Esophagus muscularis mucosa (tissue), 4 donors: ENCODE results near the gene MAGI1. TPM values are rescaled to one million over a fixed set of nuclear protein-coding genes. Genes with fewer than 3 reads are reported as not detected.

Experiments used
- DNase-seq: peaks from one replicate; pipeline ENCODE4 v3.0.0-alpha.2; 2017; ENCODE audit errors: extremely low spot score
- H3K27ac ChIP-seq, 4 donors: fragments of 200-600 bp; sonication (generic); replicated peaks in 1 of 4; 1 replicate in 3 of 4; 2 replicates in 1 of 4; pipeline ENCODE4 v1.5.1; 2016 to 2019; ENCODE audit warnings: mild to moderate bottlenecking in 1 of 4
- H3K27me3 ChIP-seq, 4 donors: fragments of 200-600 bp; sonication (generic); one replicate each; pipeline versions ENCODE4 v1.5.1 to v1.6.0; 2016 to 2019
- H3K36me3 ChIP-seq, 4 donors: fragments of 200-600 bp; sonication (generic); one replicate each; pipeline ENCODE4 v1.5.1; 2016 to 2019
- H3K4me1 ChIP-seq, 4 donors: fragments of 200-600 bp; sonication (generic); one replicate each; pipeline ENCODE4 v1.5.1; 2016 to 2019
- H3K4me3 ChIP-seq, 4 donors: fragments of 200-600 bp; sonication (generic); 1 replicate in 2 of 4; 2 replicates in 2 of 4; pipeline ENCODE4 v1.5.1; 2016 to 2019; ENCODE audit warnings: mild to moderate bottlenecking in 4 of 4, moderate library complexity in 1 of 4
- H3K9me3 ChIP-seq, 4 donors: fragments of 200-600 bp; sonication (generic); 1 replicate in 3 of 4; 2 replicates in 1 of 4; pipeline ENCODE4 v1.5.1; 2016 to 2019
- CTCF ChIP-seq, 3 experiments: fragments of 200-600 bp in 2 of 3; fragments of 450-650 bp in 1 of 3; sonication (generic) in 2 of 3; IDR thresholded peaks; one replicate each; pipeline ENCODE4 v1.5.1; 2017 to 2019; ENCODE audit warnings: antibody characterized with exemption in 3 of 3, mild to moderate bottlenecking in 2 of 3, moderate library complexity in 1 of 3
- EP300 ChIP-seq: sonication (generic); formaldehyde crosslinking; IDR thresholded peaks from one replicate; pipeline ENCODE4 v1.6.1; 2017; ENCODE audit warnings: antibody characterized with exemption
- POLR2A ChIP-seq: fragments of 450-650 bp; IDR thresholded peaks from one replicate; pipeline ENCODE4 v1.6.1; 2017; ENCODE audit warnings: antibody characterized with exemption, moderate library complexity, mild to moderate bottlenecking, low read depth
- POLR2AphosphoS5 ChIP-seq, 2 donors: sonication (generic); formaldehyde crosslinking; IDR thresholded peaks; one replicate each; pipeline ENCODE4 v1.6.1; 2017; ENCODE audit warnings: antibody characterized with exemption in 2 of 2
- WGBS: methylation state at CpG from one replicate; pipeline ENCODE4 v1.1.5; 2018; 5-methylcytosine and 5-hydroxymethylcytosine counted together
- intact Hi-C: fragments of 100-400 bp; cut with DNase I; formaldehyde crosslinking; loops from one replicate; pipeline ENCODE4 v1.15.1; 2023
- total RNA-seq, 4 donors: library from RNA; depleted of rRNA; stranded (reverse); fragments of >200 nt; gene quantifications; one replicate each; pipeline versions ENCODE4 v1.1.0 to v1.2.1, GENCODE V29; 2016

Gene MAGI1
- total RNA-seq, 4 donors from 2014 or later, result 17.1 to 35.1 (median 25.2) TPM

GRCh38 chr3:65436580-65436979 lies 602.1 kb downstream of the MAGI1 start:
- Histone ChIP-seq H3K4me1 (peaks cover 0 to 6% (median 4%) of the 10 kb centered on the region in 4 donors), H3K27me3 (no peaks in the 10 kb centered on the region), H3K36me3 (peaks cover 0 to 21% (median 9%) of the 10 kb centered on the region in 4 donors), H3K9me3 (no peaks in the 10 kb centered on the region), H3K27ac (no peak overlapping the region), H3K4me3 (no peak overlapping the region)
- WGBS, result 50% methylated on average over 1 of the region's 1 CpG
- no peak for DNase-seq
- TF ChIP-seq POLR2A (no peak), CTCF (IDR thresholded peaks at IDR 0.05) (peak in 1 of 3 experiments; percentile 32)
- intact Hi-C loops, result loop anchor here (10.0 kb wide), 1 partner anchor 238 kb away; no protein-coding TSS in a partner anchor

GRCh38 chr3:65433480-65433879 lies 605.2 kb downstream of the MAGI1 start:
- WGBS, result 83% methylated on average over 5 of the region's 5 CpGs
- H3K36me3 ChIP-seq, result peaks cover 0 to 40% (median 30%) of the 10 kb centered on the region in 4 donors
- DNase-seq, result no peak
- H3K4me3 ChIP-seq, result no peak overlapping the region
- no peak for TF ChIP-seq EP300
- no peak for TF ChIP-seq POLR2A
- no peak for TF ChIP-seq CTCF (IDR thresholded peaks at IDR 0.05)
- no peak for TF ChIP-seq POLR2AphosphoS5 (IDR thresholded peaks at IDR 0.05)
- H3K27ac ChIP-seq, result no peak overlapping the region
- intact Hi-C loops, result loop anchor here (10.0 kb wide), 1 partner anchor 241 kb away; no protein-coding TSS in a partner anchor
- H3K9me3 ChIP-seq, result no peaks in the 10 kb centered on the region
- H3K4me1 ChIP-seq, result no peaks in the 10 kb centered on the region
- no peaks in the 10 kb centered on the region for H3K27me3 ChIP-seq

- DNase-seq, result no peak
- no peak overlapping the region for H3K27ac ChIP-seq
- no peak for TF ChIP-seq CTCF (IDR thresholded peaks at IDR 0.05)
- no peak for TF ChIP-seq POLR2A
- no peak for TF ChIP-seq POLR2AphosphoS5 (IDR thresholded peaks at IDR 0.05)
- TF ChIP-seq EP300, result no peak
- intact Hi-C loops, result loop anchor here (10.0 kb wide), 1 partner anchor 242 kb away; no protein-coding TSS in a partner anchor
- no peaks in the 10 kb centered on the region for H3K4me1 ChIP-seq
- H3K4me3 ChIP-seq, result no peak overlapping the region
- no peaks in the 10 kb centered on the region for H3K27me3 ChIP-seq
- no peaks in the 10 kb centered on the region for H3K9me3 ChIP-seq
- 79% methylated on average over 6 of the region's 6 CpGs for WGBS
- H3K36me3 ChIP-seq, result peaks cover 0 to 39% (median 27%) of the 10 kb centered on the region in 4 donors
Measured at GRCh38 chr3:65432388-65433003, 606.2 kb downstream of the MAGI1 start.

- no peak for DNase-seq
- Histone ChIP-seq H3K9me3 (no peaks in the 10 kb centered on the region), H3K27me3 (no peaks in the 10 kb centered on the region), H3K27ac (no peak overlapping the region), H3K4me3 (no peak overlapping the region), H3K4me1 (peaks cover 0 to 4% (median 0%) of the 10 kb centered on the region in 4 donors), H3K36me3 (peaks cover 0 to 31% (median 24%) of the 10 kb centered on the region in 4 donors)
- no peak for TF ChIP-seq EP300
- peak; percentile 23 to 33 (median 27) for TF ChIP-seq CTCF (IDR thresholded peaks at IDR 0.05)
- 58% methylated on average over 3 of the region's 3 CpGs for WGBS
- intact Hi-C loops, result loop anchor here (10.0 kb wide), 1 partner anchor 901 kb away; no protein-coding TSS in a partner anchor
Measured at GRCh38 chr3:65425880-65426279, 612.8 kb downstream of the MAGI1 start.

- Histone ChIP-seq H3K36me3 (peaks cover 0 to 4% (median 0%) of the 10 kb centered on the region in 4 donors), H3K27me3 (no peaks in the 10 kb centered on the region), H3K27ac (no peak overlapping the region), H3K4me1 (peaks cover 0 to 4% (median 0%) of the 10 kb centered on the region in 4 donors), H3K9me3 (no peaks in the 10 kb centered on the region), H3K4me3 (no peak overlapping the region)
- DNase-seq, result no peak
- no peak for TF ChIP-seq POLR2A
- intact Hi-C loops, result loop anchor here (10.0 kb wide), 1 partner anchor 897 kb away; no protein-coding TSS in a partner anchor
- WGBS, result 92% methylated on average over 3 of the region's 3 CpGs
Measured at GRCh38 chr3:65422154-65422553, 616.6 kb downstream of the MAGI1 start.
